HG02571 (cell line): ENCODE data around the gene NCK1.
"Not testable (repeated sequence)": the region's sequence is repeated elsewhere in the genome, so short reads cannot be mapped to it uniquely, and the experiment has no call there.

Source experiments
- ATAC-seq: cut with Tn5 transposase; IDR thresholded peaks from one replicate; pipeline ENCODE4 v1.9.1; 2021; ENCODE audit warnings: mild to moderate bottlenecking, moderate library complexity; ENCODE audit not compliant: unreplicated experiment

The NCK1 gene

DNA sequence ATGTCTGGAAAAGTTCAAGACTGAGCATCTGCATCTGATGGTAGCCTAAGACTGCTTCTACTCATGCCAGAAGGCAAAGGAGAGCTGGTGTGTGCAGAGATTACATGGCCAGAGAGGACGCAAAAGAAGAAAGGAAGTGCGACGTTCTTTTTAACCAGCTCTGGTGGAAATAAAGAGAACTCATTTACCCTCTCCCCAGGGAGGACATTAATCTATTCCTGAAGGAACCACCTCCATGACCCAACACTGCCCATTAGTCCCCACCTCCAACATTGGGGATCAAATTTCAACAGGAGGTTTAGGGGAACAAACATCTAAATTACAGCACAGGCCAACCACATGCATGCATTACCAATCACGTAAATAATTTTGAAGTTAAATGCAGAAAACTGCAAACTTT is 1.5 kb upstream of the NCK1 start:
- ATAC-seq: no peak

DNA sequence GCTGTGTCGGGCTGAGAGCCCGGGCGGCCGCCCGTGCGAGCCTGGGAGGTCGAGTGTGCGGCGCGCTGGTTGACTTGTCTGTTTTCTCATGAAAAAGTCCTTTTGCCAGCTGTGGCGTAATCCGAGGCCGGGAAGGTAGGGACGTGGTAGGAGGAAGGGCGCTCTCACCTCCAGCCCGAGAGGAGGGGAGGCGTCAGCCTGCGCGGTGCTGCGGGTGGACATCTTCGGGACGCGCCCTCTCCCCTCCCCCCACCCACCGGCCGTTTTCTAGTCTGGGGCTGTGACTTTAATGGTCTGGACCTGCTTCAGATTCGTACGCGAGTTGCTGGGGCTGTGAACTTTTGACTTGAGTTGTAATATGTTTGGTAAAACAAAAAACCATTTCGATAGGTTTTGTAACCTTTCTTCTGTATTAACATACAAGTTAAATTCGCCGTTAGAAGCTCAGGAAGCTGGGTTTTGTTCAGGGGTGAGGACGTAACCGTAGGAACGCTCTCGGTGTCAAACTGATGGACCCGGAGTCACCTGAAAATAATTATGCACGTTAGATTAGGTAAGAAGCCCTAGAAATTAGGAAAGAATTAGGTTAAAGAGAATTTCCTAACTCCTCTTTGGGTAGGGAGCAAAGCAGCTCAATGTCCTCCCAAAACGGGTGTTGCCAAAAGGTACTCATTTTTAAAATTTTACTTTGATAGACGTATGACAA is 762 bp downstream of the NCK1 start:
- ATAC-seq: no peak

DNA sequence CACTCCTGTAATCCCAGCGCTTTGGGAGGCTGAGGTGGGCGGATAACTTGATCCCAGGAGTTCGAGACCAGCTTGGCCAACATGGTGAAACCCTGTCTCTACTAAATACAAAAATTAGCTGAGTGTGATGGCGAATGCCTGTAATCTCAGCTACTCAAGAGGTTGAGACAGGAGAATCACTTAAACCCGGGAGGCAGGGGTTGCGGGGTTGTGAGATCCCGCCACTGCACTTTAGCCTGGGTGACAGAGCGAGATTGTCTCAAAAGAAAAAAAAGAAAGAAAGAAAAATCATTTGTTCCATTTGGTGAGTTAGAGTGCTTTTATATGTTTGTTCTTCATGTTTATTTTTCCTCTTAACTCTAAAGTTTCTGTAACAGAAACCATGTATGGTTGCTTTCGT is 7.3 kb downstream of the NCK1 start:
- ATAC-seq: no peak

DNA sequence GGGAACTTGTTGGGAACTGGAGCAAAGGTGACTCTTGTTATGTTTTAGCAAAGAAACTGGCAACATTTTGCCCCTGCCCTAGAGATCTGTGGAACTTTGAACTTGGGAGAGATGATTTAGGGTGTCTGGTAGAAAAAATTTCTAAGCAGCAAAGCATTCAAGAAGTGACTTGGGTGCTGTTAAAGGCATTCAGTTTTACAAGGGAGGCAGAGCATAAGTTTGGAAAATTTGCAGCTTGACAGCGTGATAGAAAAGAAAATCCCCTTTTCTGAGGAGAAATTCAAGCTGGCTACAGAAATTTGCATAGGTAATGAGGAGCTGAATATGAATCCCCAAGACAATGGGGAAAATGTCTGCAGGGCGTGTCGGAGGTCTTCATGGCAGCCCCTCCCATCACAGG is 10.2 kb downstream of the NCK1 start:
- ATAC-seq: not testable (repeated sequence)

DNA sequence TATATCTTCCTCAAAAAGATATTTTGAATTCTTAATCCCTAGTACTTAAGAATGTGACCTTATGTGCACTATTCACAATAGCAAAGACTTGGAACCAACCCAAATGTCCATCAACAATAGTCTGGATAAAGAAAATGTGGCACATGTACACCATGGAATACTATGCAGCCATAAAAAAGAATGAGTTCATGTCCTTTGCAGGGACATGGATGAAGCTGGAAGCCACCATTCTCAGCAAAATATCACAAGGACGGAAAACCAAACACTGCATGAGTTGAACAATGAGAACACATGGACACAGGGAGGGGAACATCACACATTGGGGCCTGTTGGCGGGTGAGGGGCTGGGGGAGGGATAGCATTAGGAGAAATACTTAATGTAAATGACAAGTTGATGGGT is 17.5 kb downstream of the NCK1 start:
- not testable (repeated sequence) for ATAC-seq

DNA sequence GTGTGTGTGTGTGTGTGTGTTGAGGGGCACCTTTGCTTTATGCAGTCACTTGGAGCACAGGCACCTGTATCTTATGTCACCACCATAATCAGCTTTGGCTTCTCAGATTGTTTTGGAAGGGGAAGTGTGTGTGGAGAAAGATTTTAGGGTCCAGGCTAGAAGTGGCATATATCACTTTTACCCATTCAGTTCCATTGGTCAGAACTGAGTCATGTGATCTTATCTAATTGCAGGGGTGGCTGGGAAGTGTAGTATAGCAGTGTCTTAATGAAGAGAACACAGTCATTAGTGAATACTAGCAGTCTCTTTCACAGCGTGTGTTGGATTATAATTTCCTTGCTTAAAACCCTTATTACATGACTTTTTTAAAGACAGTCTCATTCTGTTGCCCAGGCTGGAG is 20.6 kb downstream of the NCK1 start:
- ATAC-seq: no peak

DNA sequence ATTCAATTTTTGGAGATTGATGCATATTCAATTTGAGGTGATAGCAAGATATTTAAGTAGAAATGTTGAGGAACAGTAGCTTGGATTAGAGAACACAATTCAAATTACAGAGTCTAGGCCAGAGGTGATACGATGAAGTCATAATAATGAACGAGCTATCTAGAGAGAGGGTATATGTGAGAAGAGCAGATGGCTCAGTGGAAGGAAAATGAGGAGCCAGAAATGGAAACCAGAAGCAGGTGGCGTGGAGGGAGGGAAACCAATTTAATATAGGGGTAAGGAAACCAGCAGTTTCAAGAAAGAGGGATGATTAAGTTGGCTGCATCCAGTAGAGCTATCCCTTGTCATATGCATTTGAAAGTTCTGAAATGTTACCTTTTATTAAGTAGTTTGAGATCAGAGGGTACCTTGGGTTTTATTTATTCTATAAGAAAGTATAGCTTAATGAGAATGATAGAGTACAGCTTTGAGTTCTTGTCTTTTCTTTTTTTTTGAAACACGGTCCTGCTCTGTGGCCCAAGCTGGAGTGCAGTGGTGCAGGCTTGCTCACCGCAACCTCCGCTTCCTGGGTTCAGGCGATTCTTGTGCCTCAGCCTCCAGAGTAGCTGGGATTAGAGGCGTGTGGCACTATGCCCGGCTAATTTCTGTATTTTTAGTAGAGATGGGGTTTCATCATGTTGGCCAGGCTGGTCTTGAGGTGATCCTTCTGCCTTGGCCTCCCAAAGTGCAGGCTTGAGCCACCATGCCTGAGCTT is 22.1 kb downstream of the NCK1 start:
- no peak for ATAC-seq

DNA sequence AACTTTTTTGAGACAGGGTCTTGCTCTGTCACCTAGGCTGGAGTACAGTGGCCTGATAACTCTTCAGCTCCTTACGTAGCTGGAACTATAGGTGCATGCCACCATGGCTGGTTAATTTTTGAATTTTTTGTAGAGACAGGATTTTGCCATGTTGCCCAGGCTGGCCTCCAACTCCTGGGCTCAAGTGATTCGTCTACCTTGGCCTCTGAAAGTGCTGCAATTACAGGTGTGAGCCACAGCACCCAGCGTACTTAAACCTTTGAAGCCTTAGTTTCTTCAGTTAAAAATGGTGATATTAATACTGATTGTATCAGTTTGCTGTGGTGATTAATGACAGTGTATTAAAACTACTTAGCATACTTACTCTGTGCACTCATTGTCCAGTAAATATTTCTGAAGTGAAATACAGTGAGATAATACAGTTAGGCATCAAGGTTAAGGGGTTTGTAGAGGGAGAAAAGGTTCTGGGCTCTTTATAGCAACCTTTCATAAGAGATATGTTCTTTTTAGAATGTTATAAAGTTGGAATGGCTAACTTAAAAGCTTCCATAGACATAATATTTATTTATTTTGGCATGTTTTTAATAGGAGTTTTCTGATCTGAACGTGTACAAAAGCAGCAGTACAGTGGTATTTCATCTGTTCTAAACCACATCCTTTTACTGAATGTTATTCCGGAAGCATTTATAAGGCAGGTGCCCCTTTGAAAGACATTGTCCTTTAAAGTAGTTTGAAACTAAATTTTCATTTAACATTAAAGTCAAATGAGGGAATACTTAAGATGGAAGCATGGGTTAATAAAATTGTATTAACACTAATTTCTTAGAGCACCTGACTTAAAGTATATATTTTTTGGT is 23.6 kb downstream of the NCK1 start:
- no peak for ATAC-seq

DNA sequence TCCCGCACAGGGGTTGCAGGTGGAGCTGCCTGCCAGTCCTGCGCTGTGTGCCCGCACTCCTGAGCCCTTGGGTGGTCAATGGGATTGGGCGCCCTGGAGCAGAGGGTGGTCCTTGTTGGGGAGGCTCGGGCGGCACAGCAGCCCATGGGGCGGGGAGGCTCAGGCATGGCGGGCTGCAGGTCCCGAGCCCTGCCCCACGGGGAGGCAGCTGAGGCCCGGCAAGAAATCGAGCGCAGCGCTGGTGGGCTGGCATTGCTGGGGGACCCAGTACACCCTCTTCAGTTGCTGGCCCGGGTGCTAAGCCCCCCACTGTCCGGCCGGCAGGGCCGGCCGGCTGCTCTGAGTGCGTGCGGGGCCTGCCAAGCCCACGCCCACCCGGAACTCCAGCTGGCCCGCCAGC is 27.9 kb downstream of the NCK1 start:
- no peak for ATAC-seq

DNA sequence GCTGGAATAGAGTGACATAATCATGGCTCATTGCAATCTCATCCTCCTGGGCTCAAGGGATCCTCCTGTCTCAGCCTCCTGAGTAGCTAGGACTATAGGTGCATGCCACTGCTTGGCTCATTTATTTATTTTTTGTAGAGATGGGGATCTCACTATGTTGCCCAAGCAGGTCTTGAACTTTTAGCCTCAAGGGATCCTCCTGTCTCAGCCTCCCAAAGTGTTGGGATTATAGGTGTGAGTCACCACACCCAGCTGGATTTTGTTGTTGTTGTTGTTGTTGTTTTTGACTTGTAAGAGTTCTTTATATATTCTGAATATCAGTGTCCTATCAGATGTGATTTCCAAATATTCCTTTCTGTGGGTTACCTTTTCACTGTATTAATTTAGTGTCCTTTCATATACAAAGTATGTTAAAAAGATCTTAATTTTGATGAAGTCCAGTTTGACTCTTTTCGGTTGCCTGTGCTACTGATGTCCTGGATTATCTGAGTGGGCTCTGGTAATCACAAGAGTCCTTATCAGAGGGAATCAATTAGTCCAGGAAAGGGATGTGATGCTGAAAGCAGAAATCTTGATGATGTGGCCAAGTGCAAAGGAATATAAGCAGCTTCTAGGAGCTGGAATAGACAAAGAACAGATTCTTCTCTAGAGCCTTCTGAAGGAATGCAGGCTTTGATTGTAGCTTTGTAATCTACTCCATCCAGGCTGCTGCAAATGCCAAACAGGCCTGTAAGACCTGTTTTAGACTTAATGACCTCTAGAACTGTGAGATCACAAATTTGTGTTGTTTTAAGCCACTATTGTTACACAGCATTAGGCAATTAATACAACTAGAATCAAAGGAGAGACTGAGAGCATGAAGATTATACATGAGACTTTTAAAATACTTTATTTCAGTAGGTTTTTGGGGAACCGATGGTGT is 30.2 kb downstream of the NCK1 start:
- ATAC-seq: no peak

DNA sequence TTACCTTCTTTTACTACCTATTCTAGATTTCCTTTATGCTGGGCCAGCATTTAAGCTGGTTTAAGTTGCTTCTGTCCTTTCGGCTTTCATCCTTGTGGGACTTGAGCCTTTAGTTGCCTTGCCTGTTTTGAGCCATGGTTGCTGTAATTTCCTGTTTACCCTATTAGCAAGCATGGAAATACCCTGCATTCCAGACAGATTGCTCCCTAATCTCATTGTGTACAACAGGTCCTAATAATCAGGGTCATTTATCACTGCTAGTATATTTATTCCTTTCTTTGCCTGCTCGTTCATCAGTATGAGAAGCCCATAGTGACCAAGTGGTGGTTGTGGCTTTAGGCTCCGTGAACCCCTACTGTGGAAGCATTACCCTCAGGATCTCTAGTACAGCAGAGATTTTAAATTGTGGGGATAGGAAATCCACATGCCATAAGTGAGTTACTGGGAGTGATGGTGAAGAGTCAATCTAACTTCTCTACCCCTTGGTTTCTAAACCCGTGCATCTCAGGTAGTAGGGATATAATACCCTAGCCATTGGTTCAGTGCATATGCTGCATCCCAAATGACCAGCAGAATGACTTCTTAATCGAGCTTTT is 31.9 kb downstream of the NCK1 start:
- ATAC-seq: no peak

DNA sequence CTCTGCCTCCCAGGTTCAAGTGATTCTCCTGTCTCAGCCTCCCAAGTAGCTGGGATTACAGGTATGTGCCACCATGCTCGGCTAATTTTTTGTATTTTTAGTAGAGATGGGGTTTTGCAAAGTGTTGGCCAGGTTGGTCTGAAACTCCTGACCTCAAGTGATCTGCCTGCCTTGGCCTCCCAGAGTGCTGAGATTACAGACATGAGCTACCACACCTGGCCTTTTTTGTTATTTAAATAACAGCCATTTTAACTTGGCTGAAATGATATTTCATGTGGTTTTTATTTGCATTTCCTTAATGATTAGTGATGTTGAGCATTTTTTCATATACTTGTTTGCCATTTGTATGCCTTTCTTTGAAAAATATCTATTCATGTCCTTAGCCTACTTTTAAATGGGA is 35.2 kb downstream of the NCK1 start:
- ATAC-seq: not testable (repeated sequence)

DNA sequence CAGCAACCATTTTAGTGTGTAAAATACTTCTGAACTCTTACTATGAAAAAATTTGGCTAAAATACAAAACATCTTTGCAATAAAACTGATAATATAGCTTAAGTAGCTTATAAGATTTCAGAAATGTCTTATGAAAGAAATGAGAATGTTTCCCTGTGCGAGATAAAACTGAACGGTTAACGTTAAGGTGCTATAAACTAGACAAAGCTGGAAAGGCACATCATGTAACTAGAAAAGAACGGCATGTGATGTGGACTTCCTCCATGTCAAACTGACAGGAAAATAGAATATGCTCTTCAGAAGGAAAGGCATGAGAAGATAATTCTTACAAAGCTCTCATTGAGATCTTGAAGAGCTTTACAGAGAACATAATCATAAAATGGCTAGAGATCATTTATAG is 36.5 kb downstream of the NCK1 start:
- ATAC-seq: no peak

DNA sequence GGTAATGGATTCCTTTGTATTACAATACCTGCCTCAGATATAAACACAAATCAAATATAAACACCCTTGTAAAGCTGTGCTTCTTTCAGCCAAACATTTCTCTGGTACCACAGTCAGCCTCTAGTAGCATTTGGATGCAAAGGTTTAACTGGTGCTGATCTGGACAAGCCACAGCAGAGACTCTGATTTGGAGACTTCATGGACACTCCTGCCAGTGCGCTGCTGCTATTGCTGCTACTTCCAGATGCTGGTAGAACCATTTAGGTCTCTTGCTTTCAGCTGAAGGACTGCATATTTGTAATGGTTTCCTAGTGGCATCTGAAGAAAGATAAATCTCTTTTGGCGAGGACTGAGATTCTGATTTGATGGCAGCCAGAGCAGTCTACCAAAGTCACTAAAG is 36.9 kb downstream of the NCK1 start:
- no peak for ATAC-seq

DNA sequence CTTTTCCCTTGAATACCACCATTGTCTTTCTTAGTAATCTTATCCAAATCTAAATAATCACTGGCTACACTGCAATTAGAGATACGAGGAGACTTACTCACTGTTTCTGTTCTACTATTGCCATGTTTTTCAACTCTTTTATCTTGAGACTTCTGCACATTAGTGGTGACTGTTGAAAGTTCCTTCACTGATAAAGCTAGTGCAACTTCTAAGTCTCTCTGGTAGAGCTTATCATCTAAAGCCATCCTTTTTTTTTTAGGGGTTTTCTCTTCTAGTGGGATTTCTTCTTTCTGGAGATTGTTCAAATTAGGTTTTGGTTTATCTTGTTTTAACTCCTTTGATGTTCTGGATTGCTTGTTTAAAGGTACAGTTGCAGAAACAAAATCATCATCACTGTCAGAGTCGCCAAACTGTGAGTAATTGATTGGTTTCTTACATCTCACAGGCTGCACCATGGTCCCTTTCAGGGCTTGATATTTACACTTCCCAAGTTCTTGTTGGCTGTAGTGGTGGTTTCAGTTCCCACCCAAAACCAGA is 37.7 kb downstream of the NCK1 start:
- no peak for ATAC-seq

DNA sequence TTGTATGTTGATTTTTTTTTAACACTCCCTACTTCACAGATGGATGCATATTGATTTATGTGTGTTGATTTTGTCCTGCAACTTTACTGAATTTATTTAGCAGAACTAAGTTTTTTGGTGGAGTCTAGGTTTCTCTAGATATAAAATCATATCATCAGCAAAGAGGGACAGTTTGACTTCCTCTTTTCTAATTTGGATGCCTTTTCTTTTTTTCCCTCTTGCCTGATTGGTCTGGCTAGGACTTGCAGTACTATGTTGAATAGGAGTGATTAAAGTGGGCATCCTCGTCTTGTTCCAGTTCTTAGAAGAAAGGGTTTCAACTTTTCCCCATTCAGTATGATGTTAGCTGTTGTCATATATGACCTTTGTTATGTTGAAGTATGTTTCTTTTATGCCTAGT is 38.7 kb downstream of the NCK1 start:
- not testable (repeated sequence) for ATAC-seq

DNA sequence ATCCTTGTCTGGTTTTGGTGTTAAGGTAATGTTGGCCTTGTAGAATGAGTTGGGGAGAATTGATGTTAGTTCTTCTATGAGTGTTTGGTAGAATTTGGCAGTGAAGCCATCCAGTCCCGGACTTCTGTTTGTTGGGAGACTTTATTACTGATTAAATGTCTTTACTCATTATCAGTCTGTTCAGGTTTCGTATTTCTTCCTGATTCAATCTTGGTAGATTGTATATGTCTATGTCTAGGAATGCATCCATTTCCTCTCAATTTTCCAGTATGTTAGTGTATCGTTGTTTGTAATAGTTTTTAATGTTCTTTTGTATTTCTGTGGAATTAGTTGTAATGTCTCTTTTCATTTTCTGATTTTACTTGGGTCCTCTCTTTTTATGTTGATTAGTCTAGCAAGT is 39.4 kb downstream of the NCK1 start:
- no peak for ATAC-seq

DNA sequence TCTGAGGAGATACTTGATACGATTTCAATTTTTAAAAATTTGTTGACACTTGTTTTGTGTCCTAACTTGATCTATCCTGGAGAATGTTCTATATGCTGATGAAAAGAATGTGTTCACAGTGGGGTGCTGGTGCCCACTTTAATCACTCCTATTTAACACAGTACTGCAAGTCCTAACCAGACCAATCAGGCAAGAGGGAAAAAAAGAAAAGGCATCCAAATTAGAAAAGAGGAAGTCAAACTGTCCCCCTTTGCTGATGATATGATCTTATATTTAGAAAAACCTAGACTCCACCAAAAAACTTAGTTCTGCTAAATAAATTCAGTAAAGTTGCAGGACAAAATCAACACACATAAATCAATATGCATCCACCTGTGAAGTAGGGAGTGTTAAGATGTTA is 40.5 kb downstream of the NCK1 start:
- ATAC-seq: not testable (repeated sequence)

DNA sequence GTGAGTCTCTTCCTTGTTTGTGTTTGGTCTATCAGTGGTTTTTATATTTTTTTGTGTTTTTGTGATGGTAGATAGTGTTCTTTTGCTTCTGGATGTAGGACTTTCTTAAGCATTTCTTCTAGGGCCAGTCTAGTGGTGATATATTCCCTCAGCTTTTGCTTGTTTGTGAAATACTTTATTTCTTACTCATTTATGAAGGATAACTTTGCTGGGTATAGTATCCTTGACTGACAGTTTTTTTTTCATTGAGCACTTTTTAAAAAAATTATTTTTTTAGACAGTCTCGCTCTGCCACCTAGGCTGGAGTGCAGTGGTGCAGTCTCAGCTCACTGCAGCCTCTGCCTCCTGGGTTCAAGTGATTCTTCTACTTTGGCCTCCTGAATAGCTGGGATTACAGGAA is 41.9 kb downstream of the NCK1 start:
- no peak for ATAC-seq

DNA sequence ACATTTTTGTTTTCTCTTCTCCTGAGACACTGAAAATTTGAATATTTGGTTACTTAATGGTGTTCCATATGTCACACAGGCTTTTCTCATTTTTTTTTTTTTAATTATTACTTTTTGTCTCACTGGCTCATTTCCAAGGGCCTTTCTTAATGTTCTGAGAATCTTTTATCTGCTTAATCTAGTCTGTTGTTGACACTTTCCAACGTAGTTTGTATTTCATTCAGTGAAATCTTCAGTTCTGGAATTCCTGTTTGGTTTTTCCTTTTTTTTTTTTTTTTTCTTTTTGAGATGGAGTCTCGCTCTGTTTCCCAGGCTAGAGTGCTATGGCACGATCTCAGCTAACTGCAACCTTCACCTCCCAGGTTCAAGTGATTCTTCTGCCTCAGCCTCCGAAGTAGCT is 42.7 kb downstream of the NCK1 start:
- no peak for ATAC-seq
